HG02610 (cell line): ENCODE results near the gene CDC25A.

ENCODE experiments used
- ATAC-seq: cut with Tn5 transposase; IDR thresholded peaks from one replicate; pipeline ENCODE4 v1.9.1; 2021; ENCODE audit warnings: mild to moderate bottlenecking, moderate library complexity; ENCODE audit not compliant: unreplicated experiment

CDC25A gene

GRCh38 chr3:48112108-48112791 lies 76.0 kb downstream of the CDC25A start:
- ATAC-seq: peak; percentile 95

- ATAC-seq: no peak
Observed at GRCh38 chr3:48110463-48110862, 77.8 kb downstream of the CDC25A start.

- ATAC-seq: no peak
Observed at GRCh38 chr3:48107227-48107626, 81.0 kb downstream of the CDC25A start.
